GM12874 (cell line): ENCODE results near the gene FAM13C.

Experiments
- CTCF ChIP-seq: IDR thresholded peaks from 2 replicates; pipeline ENCODE4 v1.5.1; 2011; ENCODE audit warnings: low read depth, mild to moderate bottlenecking, control low read depth, low read length, moderate library complexity; ENCODE audit not compliant: insufficient read depth

The FAM13C gene

GRCh38 chr10:59362144-59362958 lies at the start of gene FAM13C:
Gene FAM13C, minus strand, starts transcription at chr10:59362549. Its CDS starts 89 bp downstream, at chr10:59362460.
- TF ChIP-seq CTCF: no peak

- no peak for TF ChIP-seq CTCF
Observed at GRCh38 chr10:59405235-59405634, 42.9 kb upstream of the FAM13C start.

- TF ChIP-seq CTCF: no peak
Observed at GRCh38 chr10:59400214-59400613, 37.9 kb upstream of the FAM13C start.

- TF ChIP-seq CTCF: no peak
Observed at GRCh38 chr10:59397961-59398360, 35.6 kb upstream of the FAM13C start.

GRCh38 chr10:59395984-59396383 lies 33.6 kb upstream of the FAM13C start:
- no peak for TF ChIP-seq CTCF

GRCh38 chr10:59393349-59393748 lies 31.0 kb upstream of the FAM13C start:
- no peak for TF ChIP-seq CTCF

GRCh38 chr10:59391060-59391459 lies 28.7 kb upstream of the FAM13C start:
- no peak for TF ChIP-seq CTCF
